HG02763 (cell line): ENCODE measurements around the gene CFAP92.
"Not testable (repeated sequence)": the region's sequence is repeated elsewhere in the genome, so short reads cannot be mapped to it uniquely, and the experiment has no call there.

Experiments used
- ATAC-seq: cut with Tn5 transposase; IDR thresholded peaks from one replicate; pipeline ENCODE4 v1.9.1; 2021; ENCODE audit warnings: mild to moderate bottlenecking, moderate library complexity; ENCODE audit not compliant: unreplicated experiment

Gene CFAP92

GRCh38 chr3:128870347-128870746, 123.5 kb downstream of the CFAP92 start:
- no peak for ATAC-seq

DNA sequence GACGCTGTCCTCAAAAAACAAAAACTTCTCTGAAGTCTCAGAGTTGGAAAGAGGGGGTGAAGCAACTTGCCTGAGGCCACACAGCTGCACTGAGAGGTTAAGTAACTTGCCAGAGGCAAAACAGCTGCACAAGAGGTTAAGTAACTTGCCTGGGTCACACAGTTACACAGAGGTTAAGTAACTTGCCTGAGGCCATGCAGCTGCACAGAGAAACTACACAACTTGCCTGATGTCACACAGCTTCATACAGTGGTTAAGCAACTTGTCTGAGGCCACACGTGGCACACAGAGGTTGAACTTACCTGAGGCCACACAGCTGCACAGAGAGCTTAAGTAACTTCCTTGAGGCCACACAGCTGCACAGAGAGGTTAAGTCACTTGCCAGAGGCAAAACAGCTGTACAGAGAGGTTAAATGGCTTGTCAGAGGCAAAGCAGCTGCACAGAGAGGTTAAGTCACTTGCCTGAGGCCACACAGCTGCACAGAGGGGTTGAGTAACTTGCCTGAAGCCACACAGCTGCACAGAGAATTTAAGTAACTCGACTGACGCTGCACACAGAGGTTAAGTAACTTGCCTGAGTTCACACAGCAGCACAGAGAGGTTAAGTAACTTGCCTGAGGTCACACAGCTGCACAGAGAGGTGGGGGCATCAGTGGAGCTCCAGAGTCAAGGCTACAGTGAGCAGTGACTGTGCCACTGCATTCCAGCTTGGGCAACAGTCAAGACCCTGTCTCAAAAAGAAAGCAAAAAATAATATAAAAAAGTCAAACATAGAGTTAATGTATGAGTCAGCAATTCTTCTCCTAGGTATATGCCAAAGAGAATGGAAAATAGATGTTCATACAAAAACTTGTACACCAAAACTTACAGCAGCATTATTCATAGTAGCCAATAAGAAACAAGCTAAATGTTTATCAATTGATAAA, 126.4 kb downstream of the CFAP92 start:
- no peak for ATAC-seq

- ATAC-seq: not testable (repeated sequence)
These were observed 128.7 kb downstream of the CFAP92 start for GRCh38 chr3:128864849-128865804.

- ATAC-seq: no peak
These were observed 129.5 kb downstream of the CFAP92 start for GRCh38 chr3:128864351-128864811.

DNA sequence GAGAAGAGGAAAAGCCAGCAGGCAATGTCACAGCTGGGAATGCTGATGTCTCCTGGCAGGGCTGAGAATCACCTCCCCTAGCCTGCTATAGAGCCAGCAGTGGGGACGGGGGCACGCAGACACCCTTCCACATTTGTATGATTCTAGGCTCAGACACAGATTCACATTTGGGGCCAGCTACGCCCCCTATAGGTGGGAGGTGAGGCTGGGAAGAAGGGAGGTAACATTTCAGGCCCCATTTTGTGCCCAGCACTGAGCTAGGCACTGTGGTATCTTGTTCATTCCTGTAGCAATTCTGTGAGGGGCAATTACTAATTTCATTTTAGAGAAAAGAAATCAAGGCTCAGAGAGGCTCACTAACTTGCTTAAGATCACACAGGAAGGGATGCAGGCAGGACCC, 130.3 kb downstream of the CFAP92 start:
- ATAC-seq: no peak

DNA sequence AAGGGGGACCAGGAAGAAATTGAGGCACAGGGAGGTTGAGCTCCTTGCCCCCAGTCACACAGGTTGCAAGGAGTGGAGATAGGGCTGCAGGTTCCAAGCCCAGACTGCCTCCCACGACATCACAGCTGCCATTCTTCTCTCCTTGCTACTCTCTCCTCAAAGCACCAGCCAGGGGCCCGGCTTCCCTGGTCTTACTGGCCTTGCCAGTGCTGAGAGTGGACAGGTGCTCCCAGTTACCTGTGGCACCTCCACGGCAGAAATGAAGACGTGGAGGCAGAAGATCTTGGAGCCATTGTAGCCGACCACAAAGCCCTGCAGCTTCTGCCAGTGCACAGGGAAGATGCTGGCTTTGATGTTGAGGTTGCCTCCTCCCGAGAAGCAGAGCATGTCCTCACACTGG, 132.4 kb downstream of the CFAP92 start:
- ATAC-seq: no peak
